Measurements from ENCODE around the gene ACOX1.

DNA sequence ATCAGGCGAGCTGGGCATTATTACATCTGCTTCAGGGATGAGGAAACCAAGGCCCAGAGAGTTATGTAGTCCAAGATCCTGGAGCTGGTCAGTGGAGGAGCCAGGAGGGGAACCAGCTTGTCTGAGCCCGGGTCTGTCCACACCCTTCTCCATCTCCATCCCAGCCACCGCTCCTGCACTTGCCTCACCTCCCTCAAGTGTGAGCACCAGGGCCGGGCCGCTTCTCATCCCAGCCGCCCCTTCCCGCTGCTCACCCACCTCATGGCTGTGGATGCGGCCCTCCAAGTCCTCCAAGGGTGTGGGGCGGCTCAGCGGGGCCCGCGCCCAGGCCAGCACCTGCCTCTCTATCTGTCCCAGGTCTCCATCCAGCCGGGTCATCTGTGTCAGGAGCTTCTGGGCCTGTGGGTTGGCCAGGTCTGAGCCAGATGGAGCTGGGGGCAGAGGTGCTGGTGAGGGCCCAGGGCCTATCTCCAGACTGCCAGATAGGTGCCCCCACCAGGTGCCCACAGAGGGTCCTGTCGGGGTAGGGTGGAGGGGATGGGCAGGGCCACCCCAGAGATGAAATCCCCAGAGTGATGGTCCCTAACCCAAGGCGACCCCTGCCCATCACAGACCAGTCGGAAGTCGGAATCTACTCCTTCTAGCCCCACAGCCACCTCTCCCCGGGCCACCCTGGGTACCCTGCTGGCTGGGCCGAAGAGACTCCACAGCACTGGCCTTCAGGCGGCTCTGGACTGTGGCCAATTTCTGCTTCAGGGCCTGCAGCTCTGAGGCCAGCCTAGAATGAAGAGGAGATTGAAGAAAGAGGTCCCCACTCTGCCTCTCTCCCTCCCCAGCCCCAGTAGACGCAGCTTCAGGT, 38.7 kb upstream of the ACOX1 start:
- TF ChIP-seq, protein P1, sequence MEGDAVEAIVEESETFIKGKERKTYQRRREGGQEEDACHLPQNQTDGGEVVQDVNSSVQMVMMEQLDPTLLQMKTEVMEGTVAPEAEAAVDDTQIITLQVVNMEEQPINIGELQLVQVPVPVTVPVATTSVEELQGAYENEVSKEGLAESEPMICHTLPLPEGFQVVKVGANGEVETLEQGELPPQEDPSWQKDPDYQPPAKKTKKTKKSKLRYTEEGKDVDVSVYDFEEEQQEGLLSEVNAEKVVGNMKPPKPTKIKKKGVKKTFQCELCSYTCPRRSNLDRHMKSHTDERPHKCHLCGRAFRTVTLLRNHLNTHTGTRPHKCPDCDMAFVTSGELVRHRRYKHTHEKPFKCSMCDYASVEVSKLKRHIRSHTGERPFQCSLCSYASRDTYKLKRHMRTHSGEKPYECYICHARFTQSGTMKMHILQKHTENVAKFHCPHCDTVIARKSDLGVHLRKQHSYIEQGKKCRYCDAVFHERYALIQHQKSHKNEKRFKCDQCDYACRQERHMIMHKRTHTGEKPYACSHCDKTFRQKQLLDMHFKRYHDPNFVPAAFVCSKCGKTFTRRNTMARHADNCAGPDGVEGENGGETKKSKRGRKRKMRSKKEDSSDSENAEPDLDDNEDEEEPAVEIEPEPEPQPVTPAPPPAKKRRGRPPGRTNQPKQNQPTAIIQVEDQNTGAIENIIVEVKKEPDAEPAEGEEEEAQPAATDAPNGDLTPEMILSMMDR (IDR thresholded peaks at IDR 0.05; ENCODE audit: borderline replicate concordance, extremely low read depth, low read length, poor library complexity, severe bottlenecking): no peak
- TF ChIP-seq EZH2 (IDR thresholded peaks at IDR 0.05; ENCODE audit: borderline replicate concordance, low read depth, low read length, severe bottlenecking): no peak
